Measurements from ENCODE around the gene PTPRB.

PTPRB gene

GRCh38 chr12:70485704-70486103, 151.5 kb downstream of the PTPRB start:
- TF ChIP-seq CTCF (IDR thresholded peaks at IDR 0.05; ENCODE audit: borderline replicate concordance, extremely low read depth, low read length, poor library complexity, severe bottlenecking) = no peak
- no peak for TF ChIP-seq EZH2 (IDR thresholded peaks at IDR 0.05; ENCODE audit: borderline replicate concordance, low read depth, low read length, severe bottlenecking)
- Histone ChIP-seq H2AFZ (ENCODE audit: low read depth, low read length) (no peak overlapping the region), H3K79me2 (ENCODE audit: insufficient read depth, low read length) (no peaks in the 10 kb centered on the region), H3K9ac (ENCODE audit: low read depth, low read length) (no peak overlapping the region), H3K27me3 (ENCODE audit: insufficient read depth, low read length, poor library complexity) (no peaks in the 10 kb centered on the region), H3K4me3 (ENCODE audit: low read depth in 1 of 2, low read length in 2 of 2) (no peak overlapping the region), H3K4me2 (ENCODE audit: insufficient read depth, low read length) (no peak overlapping the region), H3K27ac (ENCODE audit: low read length) (no peak overlapping the region), H4K20me1 (ENCODE audit: insufficient read depth, low read length) (no peaks in the 10 kb centered on the region), H3K36me3 (ENCODE audit: insufficient read depth, low read length) (no peaks in the 10 kb centered on the region), H3K9me3 (ENCODE audit: insufficient read depth, low read length, severe bottlenecking) (peaks cover 6% of the 10 kb centered on the region), H3K4me1 (ENCODE audit: insufficient read depth, low read length) (no peaks in the 10 kb centered on the region)
- ATAC-seq (ENCODE audit: insufficient read depth, low read depth) = no peak
- no peak for DNase-seq

- H3K4me3 ChIP-seq (ENCODE audit: low read depth in 1 of 2, low read length in 2 of 2) = no peak overlapping the region
- H3K27ac ChIP-seq (ENCODE audit: low read length) = no peak overlapping the region
- DNase-seq = no peak
- H3K9me3 ChIP-seq (ENCODE audit: insufficient read depth, low read length, severe bottlenecking) = peaks cover 3% of the 10 kb centered on the region
- H4K20me1 ChIP-seq (ENCODE audit: insufficient read depth, low read length) = no peaks in the 10 kb centered on the region
- no peak overlapping the region for H2AFZ ChIP-seq (ENCODE audit: low read depth, low read length)
- H3K4me1 ChIP-seq (ENCODE audit: insufficient read depth, low read length) = no peaks in the 10 kb centered on the region
- no peak overlapping the region for H3K9ac ChIP-seq (ENCODE audit: low read depth, low read length)
- no peaks in the 10 kb centered on the region for H3K79me2 ChIP-seq (ENCODE audit: insufficient read depth, low read length)
- TF ChIP-seq CTCF (IDR thresholded peaks at IDR 0.05; ENCODE audit: borderline replicate concordance, extremely low read depth, low read length, poor library complexity, severe bottlenecking) (no peak), EZH2 (IDR thresholded peaks at IDR 0.05; ENCODE audit: borderline replicate concordance, low read depth, low read length, severe bottlenecking) (no peak)
- no peaks in the 10 kb centered on the region for H3K36me3 ChIP-seq (ENCODE audit: insufficient read depth, low read length)
- no peaks in the 10 kb centered on the region for H3K27me3 ChIP-seq (ENCODE audit: insufficient read depth, low read length, poor library complexity)
- H3K4me2 ChIP-seq (ENCODE audit: insufficient read depth, low read length) = no peak overlapping the region
- ATAC-seq (ENCODE audit: insufficient read depth, low read depth) = no peak
Measured at GRCh38 chr12:70484464-70484863, 152.8 kb downstream of the PTPRB start.

- TF ChIP-seq EZH2 (IDR thresholded peaks at IDR 0.05; ENCODE audit: borderline replicate concordance, low read depth, low read length, severe bottlenecking) (no peak), CTCF (IDR thresholded peaks at IDR 0.05; ENCODE audit: borderline replicate concordance, extremely low read depth, low read length, poor library complexity, severe bottlenecking) (no peak)
- H3K27ac ChIP-seq (ENCODE audit: low read length) = no peak overlapping the region
- no peaks in the 10 kb centered on the region for H3K36me3 ChIP-seq (ENCODE audit: insufficient read depth, low read length)
- no peaks in the 10 kb centered on the region for H3K9me3 ChIP-seq (ENCODE audit: insufficient read depth, low read length, severe bottlenecking)
- H3K27me3 ChIP-seq (ENCODE audit: insufficient read depth, low read length, poor library complexity) = no peaks in the 10 kb centered on the region
- no peaks in the 10 kb centered on the region for H3K4me1 ChIP-seq (ENCODE audit: insufficient read depth, low read length)
- no peak overlapping the region for H2AFZ ChIP-seq (ENCODE audit: low read depth, low read length)
- no peak overlapping the region for H3K4me3 ChIP-seq (ENCODE audit: low read depth in 1 of 2, low read length in 2 of 2)
- H3K9ac ChIP-seq (ENCODE audit: low read depth, low read length) = no peak overlapping the region
- H4K20me1 ChIP-seq (ENCODE audit: insufficient read depth, low read length) = no peaks in the 10 kb centered on the region
- DNase-seq = no peak
- no peak overlapping the region for H3K4me2 ChIP-seq (ENCODE audit: insufficient read depth, low read length)
- no peak for ATAC-seq (ENCODE audit: insufficient read depth, low read depth)
- H3K79me2 ChIP-seq (ENCODE audit: insufficient read depth, low read length) = no peaks in the 10 kb centered on the region
Measured at GRCh38 chr12:70482764-70483163, 154.5 kb downstream of the PTPRB start.

All from DND-41 (cell line).